Stimulated activated CD8-positive, alpha-beta memory T cell treated with anti-CD3 and anti-CD28 coated beads, Interleukin-15, amount 100 ng/mL, for 4 hours (primary cell): ENCODE data around the gene SIK3.

ENCODE experiments used
- DNase-seq, 2 donors: peaks; one replicate each; pipeline ENCODE4 v3.0.0-alpha.2; 2020; ENCODE audit warnings: low read depth in 2 of 2

SIK3 gene

GRCh38 chr11:116931206-116931953 is 166.8 kb downstream of the SIK3 start:
- no peak for DNase-seq

GRCh38 chr11:116930586-116930985 is 167.6 kb downstream of the SIK3 start:
- no peak for DNase-seq

GRCh38 chr11:116930177-116930576 is 168.1 kb downstream of the SIK3 start:
- DNase-seq, result peak in 1 of 2 donors; percentile 10

GRCh38 chr11:116929414-116930090 is 168.7 kb downstream of the SIK3 start:
- no peak for DNase-seq

- no peak for DNase-seq
Measured at GRCh38 chr11:116928845-116929244, 169.4 kb downstream of the SIK3 start.

- no peak for DNase-seq
Measured at GRCh38 chr11:116928102-116928777, 170.0 kb downstream of the SIK3 start.

GRCh38 chr11:116927163-116927974 is 170.9 kb downstream of the SIK3 start:
- peak; percentile 12 to 14 for DNase-seq

- DNase-seq, result no peak
Measured at GRCh38 chr11:116925050-116925449, 173.2 kb downstream of the SIK3 start.

GRCh38 chr11:116918925-116919655 is 179.1 kb downstream of the SIK3 start:
- DNase-seq, result no peak

GRCh38 chr11:116917632-116918031 is 180.6 kb downstream of the SIK3 start:
- DNase-seq, result no peak

- DNase-seq, result no peak
Measured at GRCh38 chr11:116916886-116917285, 181.3 kb downstream of the SIK3 start.

- no peak for DNase-seq
Measured at GRCh38 chr11:116916052-116916451, 182.2 kb downstream of the SIK3 start.

- no peak for DNase-seq
Measured at GRCh38 chr11:116913000-116913399, 185.2 kb downstream of the SIK3 start.

GRCh38 chr11:116911976-116912734 is 186.1 kb downstream of the SIK3 start:
- DNase-seq, result no peak

- DNase-seq, result no peak
Measured at GRCh38 chr11:116910847-116911246, 187.4 kb downstream of the SIK3 start.

GRCh38 chr11:116910378-116910777 is 187.8 kb downstream of the SIK3 start:
- DNase-seq, result no peak

- no peak for DNase-seq
Measured at GRCh38 chr11:116909245-116909644, 189.0 kb downstream of the SIK3 start.

- no peak for DNase-seq
Measured at GRCh38 chr11:116906479-116906878, 191.7 kb downstream of the SIK3 start.

- DNase-seq, result no peak
Measured at GRCh38 chr11:116903090-116903489, 195.1 kb downstream of the SIK3 start.

GRCh38 chr11:116901964-116902688 is 196.1 kb downstream of the SIK3 start:
- DNase-seq, result no peak
